Measurements from ENCODE around the gene IFFO2. TPM values are rescaled to one million over a fixed set of nuclear protein-coding genes. Genes with fewer than 3 reads are reported as not detected.

IFFO2 gene
- total and polyA plus RNA-seq, 12 donors: 5.9 to 23.4 (median 15.8) TPM

DNA sequence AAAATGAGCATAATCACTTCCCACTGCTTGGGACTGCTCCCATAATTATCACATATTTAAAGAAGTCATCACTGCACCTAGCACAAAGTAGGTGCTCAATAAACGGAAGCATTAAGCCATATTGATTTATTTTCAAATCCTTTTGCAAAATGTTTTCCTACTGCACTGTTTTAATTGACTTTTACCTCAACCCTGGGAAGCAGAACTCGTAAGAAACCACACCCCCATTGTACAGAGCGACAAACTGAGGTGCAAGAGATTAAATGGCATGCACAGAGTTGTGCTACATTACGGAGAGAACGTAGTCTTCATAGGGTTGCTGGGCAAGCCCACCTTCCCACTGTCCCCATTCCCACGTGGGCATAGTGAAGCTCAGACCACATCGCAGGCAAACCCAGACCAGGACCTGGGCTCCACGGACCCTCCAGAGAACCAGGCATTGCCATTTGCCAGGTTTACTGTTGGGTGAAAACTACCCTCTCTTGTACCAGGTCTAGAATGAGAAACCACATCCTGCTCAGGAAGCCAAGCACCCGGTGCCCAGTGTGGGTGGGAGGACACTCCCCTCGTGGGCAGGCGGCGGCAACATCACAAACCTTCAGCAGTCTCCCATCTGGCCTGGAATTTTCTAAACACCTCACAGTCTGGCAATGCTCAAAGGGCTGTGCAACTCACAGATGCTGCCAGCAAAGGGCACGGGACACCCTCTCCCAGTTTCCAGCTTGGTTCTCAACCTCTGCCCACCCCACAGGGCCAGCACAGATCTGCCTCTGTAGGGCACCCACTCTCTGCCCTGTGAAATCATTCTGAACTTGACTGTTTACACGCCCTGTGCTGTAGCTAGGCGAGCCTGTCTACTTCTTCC is 8.2 kb downstream of the IFFO2 start:
- Histone ChIP-seq H3K4me1 (replicated peaks in 1 of 2) (peaks cover 64 to 86% of the 10 kb centered on the region in 2 donors), H3K27me3 (no peaks in the 10 kb centered on the region), H3K36me3 (replicated peaks in 1 of 2) (no peaks in the 10 kb centered on the region), H3K27ac (peak overlapping the region; percentile 70 to 96 (median 91)), H3K9me3 (replicated peaks in 1 of 3) (no peaks in the 10 kb centered on the region), H3K4me3 (no peak overlapping the region)
- intact Hi-C loops (cut with DNase I): no loop called here
- WGBS, 4 donors: 45 to 51% (median 49%) methylated on average over 15 of the region's 15 CpGs
- no peak for TF ChIP-seq POLR2A (IDR thresholded peaks at IDR 0.05)
- peak in 4 of 7 donors; percentile 39 to 51 (median 48) for DNase-seq

DNA sequence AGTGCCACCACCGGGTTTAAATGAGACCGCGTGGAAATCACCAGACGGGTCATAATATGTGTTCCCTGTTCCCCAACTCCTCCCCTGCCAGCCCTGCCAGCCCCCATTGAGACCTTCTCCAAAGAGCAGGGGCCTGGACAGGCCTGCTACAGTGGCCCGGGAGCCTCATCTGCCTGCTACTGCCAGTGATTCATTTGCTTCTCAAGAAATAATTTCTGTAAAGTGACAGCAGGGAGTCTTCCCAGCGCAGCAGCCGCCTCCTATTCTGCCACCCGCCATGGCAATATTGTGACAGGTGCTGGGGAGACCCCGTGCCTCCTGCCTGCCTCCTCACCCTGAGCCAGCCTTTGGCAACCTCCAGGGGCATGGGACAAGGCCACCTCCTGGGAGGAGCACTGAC is 8.9 kb downstream of the IFFO2 start:
- H3K27me3 ChIP-seq: no peaks in the 10 kb centered on the region
- intact Hi-C loops (cut with DNase I): no loop called here
- peak in 1 of 2 donors; percentile 16 for TF ChIP-seq POLR2A (IDR thresholded peaks at IDR 0.05)
- TF ChIP-seq, protein P1, sequence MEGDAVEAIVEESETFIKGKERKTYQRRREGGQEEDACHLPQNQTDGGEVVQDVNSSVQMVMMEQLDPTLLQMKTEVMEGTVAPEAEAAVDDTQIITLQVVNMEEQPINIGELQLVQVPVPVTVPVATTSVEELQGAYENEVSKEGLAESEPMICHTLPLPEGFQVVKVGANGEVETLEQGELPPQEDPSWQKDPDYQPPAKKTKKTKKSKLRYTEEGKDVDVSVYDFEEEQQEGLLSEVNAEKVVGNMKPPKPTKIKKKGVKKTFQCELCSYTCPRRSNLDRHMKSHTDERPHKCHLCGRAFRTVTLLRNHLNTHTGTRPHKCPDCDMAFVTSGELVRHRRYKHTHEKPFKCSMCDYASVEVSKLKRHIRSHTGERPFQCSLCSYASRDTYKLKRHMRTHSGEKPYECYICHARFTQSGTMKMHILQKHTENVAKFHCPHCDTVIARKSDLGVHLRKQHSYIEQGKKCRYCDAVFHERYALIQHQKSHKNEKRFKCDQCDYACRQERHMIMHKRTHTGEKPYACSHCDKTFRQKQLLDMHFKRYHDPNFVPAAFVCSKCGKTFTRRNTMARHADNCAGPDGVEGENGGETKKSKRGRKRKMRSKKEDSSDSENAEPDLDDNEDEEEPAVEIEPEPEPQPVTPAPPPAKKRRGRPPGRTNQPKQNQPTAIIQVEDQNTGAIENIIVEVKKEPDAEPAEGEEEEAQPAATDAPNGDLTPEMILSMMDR (IDR thresholded peaks at IDR 0.05): no peak
- 35 to 61% (median 43%) methylated on average over 9 of the region's 9 CpGs for WGBS, 4 donors
- peak in 5 of 7 donors; percentile 53 to 73 (median 62) for DNase-seq
- H3K27ac ChIP-seq: peak overlapping the region in 4 of 5 donors; percentile 2 to 96 (median 92)
- peaks cover 64 to 84% of the 10 kb centered on the region in 2 donors for H3K4me1 ChIP-seq (replicated peaks in 1 of 2)
- no peaks in the 10 kb centered on the region for H3K9me3 ChIP-seq (replicated peaks in 1 of 3)
- H3K36me3 ChIP-seq (replicated peaks in 1 of 2): no peaks in the 10 kb centered on the region
- no peak overlapping the region for H3K4me3 ChIP-seq

DNA sequence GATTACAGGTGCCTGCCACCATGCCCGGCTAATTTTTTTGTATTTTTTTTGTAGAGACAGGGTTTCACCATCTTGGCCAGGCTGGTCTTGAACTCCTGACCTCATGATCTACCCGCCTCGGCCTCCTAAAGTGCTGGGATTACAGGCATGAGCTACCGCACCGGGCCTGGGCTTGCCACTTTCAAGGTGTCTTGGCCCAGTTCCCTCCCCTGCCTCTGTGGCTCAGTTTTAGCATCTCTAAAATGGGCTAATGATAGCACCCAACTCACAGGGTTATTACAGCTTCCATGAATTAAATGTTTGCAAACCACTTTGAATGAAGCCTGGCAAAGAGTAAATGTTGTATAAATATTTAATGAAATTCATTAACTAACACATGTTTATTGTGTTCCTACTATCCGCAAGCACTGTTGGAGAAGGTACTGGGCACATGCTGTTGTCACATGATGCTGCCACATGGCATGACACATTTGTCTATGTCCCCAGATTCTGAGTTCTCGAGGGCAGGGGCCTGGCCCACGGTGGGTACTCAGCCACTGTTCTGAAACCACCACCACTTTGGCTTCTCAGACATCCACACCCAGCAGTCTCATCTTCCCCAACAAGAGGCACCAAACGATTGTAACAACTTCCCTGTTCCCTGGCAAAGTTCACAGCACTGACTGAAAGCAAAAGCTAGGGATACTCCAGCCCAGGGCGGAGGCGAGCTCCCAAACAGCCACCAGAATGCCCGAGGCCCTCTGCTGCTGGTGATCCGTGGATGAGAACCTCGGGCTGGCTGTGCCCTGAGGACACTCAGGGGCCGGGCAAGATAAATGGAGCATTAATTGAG is 9.7 kb downstream of the IFFO2 start:
- Histone ChIP-seq H3K4me3 (no peak overlapping the region), H3K4me1 (replicated peaks in 1 of 2) (peaks cover 70 to 84% of the 10 kb centered on the region in 2 donors), H3K9me3 (replicated peaks in 1 of 3) (no peaks in the 10 kb centered on the region), H3K36me3 (replicated peaks in 1 of 2) (no peaks in the 10 kb centered on the region), H3K27me3 (no peaks in the 10 kb centered on the region), H3K27ac (peak overlapping the region in 4 of 5 donors; percentile 2 to 96 (median 92))
- DNase-seq: no peak
- TF ChIP-seq, protein P1 (IDR thresholded peaks at IDR 0.05): no peak
- TF ChIP-seq POLR2A (IDR thresholded peaks at IDR 0.05): no peak
- intact Hi-C loops (cut with DNase I): no loop called here
- 51 to 63% (median 55%) methylated on average over 12 to 15 of the region's 15 CpGs for WGBS, 4 donors

DNA sequence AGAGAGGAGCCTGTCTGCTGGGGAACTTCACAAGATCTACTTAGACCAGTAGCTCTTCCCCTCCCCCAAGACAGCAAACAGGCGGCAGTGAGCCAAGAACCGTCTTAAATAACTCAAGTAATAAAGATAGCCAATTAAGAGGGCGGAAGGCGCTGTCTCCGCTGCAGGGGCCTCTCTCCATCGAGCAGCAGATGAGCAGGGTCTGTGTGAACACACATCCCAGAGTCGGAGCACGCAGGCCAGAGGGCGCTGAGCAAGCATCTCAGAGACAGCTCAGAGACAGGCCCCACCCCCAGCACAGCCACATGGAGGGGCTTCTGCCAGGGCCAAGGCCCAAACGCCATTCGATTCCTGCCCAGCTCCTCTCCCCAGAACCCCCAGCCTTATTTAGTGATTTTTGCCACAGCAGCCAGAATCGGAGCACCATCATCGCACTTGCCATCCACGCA is 11.1 kb downstream of the IFFO2 start:
- peak overlapping the region in 3 of 5 donors; percentile 14 to 56 (median 38) for H3K27ac ChIP-seq
- H3K36me3 ChIP-seq (replicated peaks in 1 of 2): no peaks in the 10 kb centered on the region
- H3K27me3 ChIP-seq: no peaks in the 10 kb centered on the region
- H3K4me3 ChIP-seq: no peak overlapping the region
- intact Hi-C loops (cut with DNase I): no loop called here
- peaks cover 70 to 84% of the 10 kb centered on the region in 2 donors for H3K4me1 ChIP-seq (replicated peaks in 1 of 2)
- no peaks in the 10 kb centered on the region for H3K9me3 ChIP-seq (replicated peaks in 1 of 3)
- WGBS, 4 donors: 37 to 51% (median 46%) methylated on average over 12 to 14 of the region's 14 CpGs
- no peak for TF ChIP-seq POLR2A (IDR thresholded peaks at IDR 0.05)
- TF ChIP-seq, protein P1 (IDR thresholded peaks at IDR 0.05): no peak
- peak in 6 of 7 donors; percentile 60 to 87 (median 73) for DNase-seq
